CD14-positive monocyte (primary cell): ENCODE measurements around the gene EPS8L3. TPM values are rescaled to one million over a fixed set of nuclear protein-coding genes. Genes with fewer than 3 reads are reported as not detected.

ENCODE experiments used
- DNase-seq, 3 donors: peaks; one replicate each; pipeline ENCODE4 v3.0.0-alpha.2; 2011 to 2022
- H2AFZ ChIP-seq: 2 replicates; pipeline ENCODE4 v1.6.0; 2012; ENCODE audit warnings: mild to moderate bottlenecking, low read depth, low read length, inconsistent platforms; ENCODE audit not compliant: insufficient read depth, poor library complexity, severe bottlenecking
- H3K27ac ChIP-seq, 2 donors: 1 replicate in 1 of 2; 2 replicates in 1 of 2; pipeline ENCODE4 v1.5.1; 2012 to 2013; ENCODE audit warnings: low read length in 2 of 2, control low read depth in 1 of 2, inconsistent platforms in 1 of 2, low read depth in 1 of 2, mild to moderate bottlenecking in 1 of 2
- H3K27me3 ChIP-seq, 2 donors: one replicate each; pipeline versions ENCODE4 v1.6.0 to v1.6.1; 2011 to 2013; ENCODE audit warnings: low read length in 2 of 2; ENCODE audit not compliant: control insufficient read depth in 2 of 2, insufficient read depth in 2 of 2
- H3K36me3 ChIP-seq, 2 donors: replicated peaks in 1 of 2; 1 replicate in 1 of 2; 2 replicates in 1 of 2; pipeline versions ENCODE4 v1.5.1 to v1.6.1; 2012 to 2013; ENCODE audit warnings: low read length in 2 of 2, control low read depth in 1 of 2, inconsistent platforms in 1 of 2, mild to moderate bottlenecking in 1 of 2; ENCODE audit not compliant: insufficient read depth in 2 of 2, control insufficient read depth in 1 of 2
- H3K4me1 ChIP-seq, 2 donors: 1 replicate in 1 of 2; 2 replicates in 1 of 2; pipeline versions ENCODE4 v1.5.1 to v1.6.1; 2012 to 2013; ENCODE audit warnings: low read length in 2 of 2, control low read depth in 1 of 2, inconsistent platforms in 1 of 2, mild to moderate bottlenecking in 1 of 2, moderate library complexity in 1 of 2; ENCODE audit not compliant: insufficient read depth in 2 of 2, control insufficient read depth in 1 of 2
- H3K4me2 ChIP-seq: replicated peaks from 2 replicates; pipeline ENCODE3; 2012; ENCODE audit warnings: low read length, moderate library complexity, mild to moderate bottlenecking; ENCODE audit not compliant: poor library complexity, severe bottlenecking; ENCODE audit errors: extremely low read depth
- H3K4me3 ChIP-seq, 3 experiments: fragments of 200-600 bp in 1 of 3; sonication (generic) in 1 of 3; replicated peaks in 1 of 3; 1 replicate in 2 of 3; 2 replicates in 1 of 3; pipeline ENCODE4 v1.5.1; 2011 to 2013; ENCODE audit warnings: low read length in 3 of 3, mild to moderate bottlenecking in 3 of 3, control low read depth in 2 of 3, low read depth in 2 of 3, inconsistent platforms in 1 of 3, moderate library complexity in 1 of 3
- H3K79me2 ChIP-seq: 2 replicates; pipeline ENCODE4 v1.6.0; 2012; ENCODE audit warnings: mild to moderate bottlenecking, control low read depth, inconsistent platforms, low read length, moderate library complexity; ENCODE audit not compliant: insufficient read depth
- H3K9ac ChIP-seq: 2 replicates; pipeline ENCODE4 v1.6.0; 2017; ENCODE audit warnings: low read length, mild to moderate bottlenecking; ENCODE audit not compliant: insufficient read depth, poor library complexity, severe bottlenecking
- H3K9me3 ChIP-seq, 2 donors: replicated peaks in 1 of 2; 1 replicate in 1 of 2; 2 replicates in 1 of 2; pipeline versions ENCODE4 v1.5.1 to v1.6.1; 2012 to 2013; ENCODE audit warnings: low read length in 2 of 2, control low read depth in 1 of 2; ENCODE audit not compliant: control insufficient read depth in 1 of 2, insufficient read depth in 1 of 2
- H4K20me1 ChIP-seq: 2 replicates; pipeline ENCODE4 v1.6.0; 2012; ENCODE audit warnings: mild to moderate bottlenecking, low read length, control low read depth, moderate library complexity; ENCODE audit not compliant: insufficient read depth
- H3K27ac Mint-ChIP-seq, 7 donors: one replicate each; pipeline ENCODE4 v1.8.0; 2020; ENCODE audit warnings: mild to moderate bottlenecking in 7 of 7, mixed read lengths in 7 of 7, moderate library complexity in 6 of 7, inconsistent platforms in 2 of 7
- H3K27me3 Mint-ChIP-seq, 3 donors: one replicate each; pipeline ENCODE4 v1.8.0; 2021 to 2022; ENCODE audit warnings: low read depth in 3 of 3, mild to moderate bottlenecking in 3 of 3, mixed read lengths in 3 of 3, moderate library complexity in 3 of 3, inconsistent platforms in 1 of 3
- H3K36me3 Mint-ChIP-seq, 2 donors: one replicate each; pipeline ENCODE4 v1.8.0; 2020; ENCODE audit warnings: mixed read lengths in 2 of 2, inconsistent platforms in 1 of 2, mild to moderate bottlenecking in 1 of 2
- H3K4me1 Mint-ChIP-seq: one replicate; pipeline ENCODE4 v1.8.0; 2020; ENCODE audit warnings: mild to moderate bottlenecking, mixed read lengths
- H3K4me3 Mint-ChIP-seq, 2 donors: one replicate each; pipeline ENCODE4 v1.8.0; 2020; ENCODE audit warnings: mild to moderate bottlenecking in 2 of 2, mixed read lengths in 2 of 2, moderate library complexity in 1 of 2
- H3K9me3 Mint-ChIP-seq, 7 donors: one replicate each; pipeline ENCODE4 v1.8.0; 2020 to 2022; ENCODE audit warnings: mixed read lengths in 7 of 7, mild to moderate bottlenecking in 6 of 7, moderate library complexity in 6 of 7, inconsistent platforms in 2 of 7
- whole genome bisulfite sequencing: methylation state at CpG from one replicate; pipeline ENCODE4 v1.1.5; 2013; ENCODE audit warnings: missing lambda C conversion rate; ENCODE audit not compliant: insufficient coverage; 5-methylcytosine and 5-hydroxymethylcytosine counted together
- intact Hi-C, 2 donors: fragments of 100-400 bp; cut with micrococcal nuclease; formaldehyde crosslinking; loops; one replicate each; pipeline versions ENCODE4 v1.15.0 to v1.15.1; 2023
- polyA plus RNA-seq, 3 donors: library from polyadenylated mRNA; depleted of rRNA in 1 of 3; unstranded in 2 of 3; stranded (reverse) in 1 of 3; fragments of 300-500 nt in 2 of 3; fragments of >200 nt in 1 of 3; fragmentation: Illumina TruSeq in 2 of 3; gene quantifications; 1 replicate in 2 of 3; 2 replicates in 1 of 3; pipeline ENCODE4 v1.2.3, GENCODE V29; 2012 to 2021
- TF ChIP-seq, protein P1 (sequence below): fragments of 200-600 bp; IDR thresholded peaks from one replicate; pipeline ENCODE4 v1.8.0; 2022; ENCODE audit warnings: antibody characterized with exemption, mild to moderate bottlenecking

The EPS8L3 gene
- polyA plus RNA-seq, 3 donors, result not detected

DNA sequence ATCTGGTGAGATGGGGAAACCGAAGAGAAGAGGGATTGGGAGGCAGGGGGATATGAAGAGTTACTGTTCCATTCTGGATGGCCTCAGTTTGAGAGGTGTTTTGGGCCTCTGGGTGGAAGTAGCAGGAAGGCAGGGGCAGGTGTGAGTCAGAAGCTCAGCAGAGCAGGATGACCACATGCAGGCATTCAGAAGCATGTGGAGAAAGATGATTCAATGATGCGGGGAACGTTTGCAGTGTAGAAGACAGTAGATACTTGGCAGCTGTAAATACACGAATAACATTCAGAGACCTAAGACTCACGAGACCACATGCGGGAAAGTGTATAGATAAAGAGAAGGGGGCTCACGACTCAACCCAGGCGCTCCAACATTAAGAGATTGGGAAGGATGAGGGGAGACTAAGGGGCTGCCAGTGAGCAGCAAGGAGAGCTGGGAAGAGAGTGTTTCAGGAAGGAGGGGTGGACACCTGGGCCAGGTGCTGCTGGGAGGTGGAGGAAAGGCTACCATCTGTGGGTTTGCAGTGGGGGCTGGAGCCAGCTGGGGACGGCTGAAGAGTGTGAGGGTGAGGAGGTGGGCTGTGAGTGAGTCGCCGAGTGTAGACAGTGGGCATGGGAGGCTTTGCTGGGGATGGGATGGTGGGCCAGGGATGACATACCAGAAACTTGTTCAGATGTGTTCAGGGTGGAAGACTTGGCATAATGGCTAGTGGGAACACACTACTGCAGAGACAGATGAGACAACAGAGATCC is 5.8 kb upstream of the EPS8L3 start:
- Histone ChIP-seq H3K9me3 (no peaks in the 10 kb centered on the region), H3K4me3 (no peak overlapping the region), H3K27me3 (no peaks in the 10 kb centered on the region), H3K36me3 (no peaks in the 10 kb centered on the region), H3K4me1 (no peaks in the 10 kb centered on the region), H3K4me2 (no peak overlapping the region), H4K20me1 (no peaks in the 10 kb centered on the region), H3K27ac (no peak overlapping the region), H3K9ac (no peak overlapping the region), H3K79me2 (no peaks in the 10 kb centered on the region), H2AFZ (no peak overlapping the region)
- Mint-ChIP-seq H3K27me3 (peaks cover 0 to 12% (median 2%) of the 10 kb centered on the region in 3 donors), H3K9me3 (no peaks in the 10 kb centered on the region), H3K27ac (no peak overlapping the region), H3K4me3 (no peak overlapping the region), H3K36me3 (no peaks in the 10 kb centered on the region), H3K4me1 (peaks cover 4% of the 10 kb centered on the region)
- TF ChIP-seq, protein P1, sequence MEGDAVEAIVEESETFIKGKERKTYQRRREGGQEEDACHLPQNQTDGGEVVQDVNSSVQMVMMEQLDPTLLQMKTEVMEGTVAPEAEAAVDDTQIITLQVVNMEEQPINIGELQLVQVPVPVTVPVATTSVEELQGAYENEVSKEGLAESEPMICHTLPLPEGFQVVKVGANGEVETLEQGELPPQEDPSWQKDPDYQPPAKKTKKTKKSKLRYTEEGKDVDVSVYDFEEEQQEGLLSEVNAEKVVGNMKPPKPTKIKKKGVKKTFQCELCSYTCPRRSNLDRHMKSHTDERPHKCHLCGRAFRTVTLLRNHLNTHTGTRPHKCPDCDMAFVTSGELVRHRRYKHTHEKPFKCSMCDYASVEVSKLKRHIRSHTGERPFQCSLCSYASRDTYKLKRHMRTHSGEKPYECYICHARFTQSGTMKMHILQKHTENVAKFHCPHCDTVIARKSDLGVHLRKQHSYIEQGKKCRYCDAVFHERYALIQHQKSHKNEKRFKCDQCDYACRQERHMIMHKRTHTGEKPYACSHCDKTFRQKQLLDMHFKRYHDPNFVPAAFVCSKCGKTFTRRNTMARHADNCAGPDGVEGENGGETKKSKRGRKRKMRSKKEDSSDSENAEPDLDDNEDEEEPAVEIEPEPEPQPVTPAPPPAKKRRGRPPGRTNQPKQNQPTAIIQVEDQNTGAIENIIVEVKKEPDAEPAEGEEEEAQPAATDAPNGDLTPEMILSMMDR, result no peak
- intact Hi-C loops, result loop anchor here in 1 of 2 donors (5.0 kb wide), 1 partner anchor 222 kb away; the partner anchor contains the start of gene GNAI3
- DNase-seq, result no peak
- WGBS, result 90% methylated on average over 11 of the region's 11 CpGs

DNA sequence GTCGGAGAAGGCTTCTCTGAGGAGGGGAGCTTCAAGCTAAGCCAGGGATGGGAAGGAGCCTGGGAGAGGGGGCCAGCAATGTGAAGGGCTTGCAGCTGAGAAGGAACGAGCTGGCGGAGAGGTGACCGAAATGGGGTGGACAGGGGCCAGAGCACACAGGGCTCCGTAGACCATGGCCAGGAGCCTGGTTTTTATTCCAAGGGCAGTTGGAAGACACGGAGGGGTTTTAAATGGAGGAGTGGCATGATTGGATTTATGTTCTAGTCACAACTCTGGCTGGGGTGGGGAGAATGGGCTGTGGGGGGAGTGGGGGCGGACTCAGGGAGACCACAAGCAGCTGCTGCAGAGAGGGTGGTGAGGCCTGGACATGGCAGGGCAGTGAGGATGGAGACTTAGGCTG is 5.1 kb upstream of the EPS8L3 start:
- no peaks in the 10 kb centered on the region for H3K36me3 Mint-ChIP-seq
- no peak overlapping the region for H3K27ac Mint-ChIP-seq
- WGBS, result 92% methylated on average over 7 of the region's 7 CpGs
- intact Hi-C loops, result no loop called here
- TF ChIP-seq, protein P1, result no peak
- H3K79me2 ChIP-seq, result no peaks in the 10 kb centered on the region
- DNase-seq, result no peak
- H3K4me1 ChIP-seq, result peaks cover 3 to 5% of the 10 kb centered on the region in 2 donors
- H3K4me2 ChIP-seq, result no peak overlapping the region
- H3K9me3 Mint-ChIP-seq, result no peaks in the 10 kb centered on the region
- H3K4me3 Mint-ChIP-seq, result no peak overlapping the region
- H3K4me1 Mint-ChIP-seq, result peaks cover 7% of the 10 kb centered on the region
- no peaks in the 10 kb centered on the region for H3K9me3 ChIP-seq
- H3K27me3 ChIP-seq, result no peaks in the 10 kb centered on the region
- no peak overlapping the region for H3K4me3 ChIP-seq
- H3K36me3 ChIP-seq, result no peaks in the 10 kb centered on the region
- no peak overlapping the region for H3K9ac ChIP-seq
- H3K27me3 Mint-ChIP-seq, result peaks cover 0 to 12% (median 0%) of the 10 kb centered on the region in 3 donors
- H4K20me1 ChIP-seq, result no peaks in the 10 kb centered on the region
- no peak overlapping the region for H2AFZ ChIP-seq
- no peak overlapping the region for H3K27ac ChIP-seq
